ENCODE results near the gene WASF3.
"Not testable (repeated sequence)": the region's sequence is repeated elsewhere in the genome, so short reads cannot be mapped to it uniquely, and the experiment has no call there.

The WASF3 gene

DNA sequence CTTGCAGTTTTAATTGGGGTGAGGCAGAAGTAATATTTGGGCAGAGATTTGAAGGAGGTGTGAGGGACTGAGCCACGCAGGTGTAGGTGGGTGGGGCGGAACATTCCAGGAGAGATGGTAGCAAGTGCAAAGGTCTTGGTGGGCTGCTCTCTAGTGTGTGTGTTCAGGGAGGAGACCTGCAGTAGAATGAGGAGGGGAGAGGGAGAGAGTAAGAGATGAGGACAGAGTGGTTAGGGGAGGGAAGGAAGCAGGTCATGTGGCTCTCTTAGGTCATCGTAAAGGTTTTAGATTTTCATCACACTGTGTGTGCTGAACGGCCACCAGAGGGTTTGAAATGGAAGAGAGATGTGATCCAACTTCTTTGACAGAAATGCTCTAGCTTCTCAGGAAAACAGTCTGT is 33.5 kb downstream of the WASF3 start:
- no peak for DNase-seq (ENCODE audit: low spot score)

DNA sequence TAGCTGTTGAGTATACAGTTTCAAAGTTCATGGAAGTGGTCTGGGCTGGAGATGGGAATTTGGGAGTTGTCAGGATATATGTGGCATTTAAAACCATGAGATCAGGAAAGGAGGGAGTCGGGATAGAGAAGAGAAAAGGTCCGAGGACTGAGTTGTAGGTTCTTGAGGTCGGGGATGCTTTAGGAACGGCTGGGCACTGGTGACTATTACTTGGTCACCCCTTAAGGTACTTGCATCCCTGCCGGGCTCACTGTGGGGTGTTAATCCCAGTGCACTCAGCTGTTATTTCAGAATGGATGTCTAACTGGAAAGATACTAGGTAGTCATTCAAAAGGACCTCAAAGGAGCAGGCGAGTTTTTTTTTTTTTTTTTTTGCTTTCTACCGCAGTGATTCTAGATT is 34.2 kb downstream of the WASF3 start:
- DNase-seq (ENCODE audit: low spot score): no peak

DNA sequence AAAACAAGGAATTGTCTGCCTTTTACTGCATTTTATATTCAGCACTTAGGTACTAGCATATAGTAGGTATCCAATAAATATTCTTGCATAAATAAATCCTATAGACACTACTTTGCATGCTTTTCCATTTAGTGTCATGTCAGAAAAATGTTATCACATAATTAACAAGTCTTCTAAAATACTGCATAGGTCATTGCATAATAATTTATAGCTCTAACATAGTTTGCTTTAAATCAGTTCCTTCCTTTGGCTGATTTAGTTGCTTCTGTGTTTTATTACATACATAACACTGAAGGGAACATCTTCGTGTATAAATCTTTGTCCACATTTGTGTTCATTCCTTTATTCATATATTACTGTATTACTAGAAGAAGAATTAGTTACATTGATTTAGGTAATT is 36.2 kb downstream of the WASF3 start:
- DNase-seq (ENCODE audit: low spot score): no peak

DNA sequence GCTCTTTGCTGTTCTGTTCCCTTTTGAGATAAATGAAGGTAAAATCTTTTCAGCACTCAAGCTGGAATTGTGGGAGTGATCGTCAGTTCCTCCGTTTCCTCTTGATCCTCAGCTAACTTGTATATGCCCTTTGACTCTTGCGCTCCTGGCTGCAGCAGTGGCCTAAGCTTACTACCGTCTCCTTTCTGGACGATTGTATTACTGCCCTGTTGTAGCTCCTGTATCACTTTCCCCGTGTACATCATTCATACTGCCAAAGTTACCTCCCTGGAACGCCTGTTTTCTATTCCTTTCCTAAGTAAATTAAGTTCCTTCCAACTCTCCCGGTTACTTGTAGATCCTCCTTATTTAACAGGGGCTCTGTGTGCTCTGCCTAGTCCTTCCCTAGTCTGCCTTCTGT is 36.9 kb downstream of the WASF3 start:
- DNase-seq (ENCODE audit: low spot score): no peak

DNA sequence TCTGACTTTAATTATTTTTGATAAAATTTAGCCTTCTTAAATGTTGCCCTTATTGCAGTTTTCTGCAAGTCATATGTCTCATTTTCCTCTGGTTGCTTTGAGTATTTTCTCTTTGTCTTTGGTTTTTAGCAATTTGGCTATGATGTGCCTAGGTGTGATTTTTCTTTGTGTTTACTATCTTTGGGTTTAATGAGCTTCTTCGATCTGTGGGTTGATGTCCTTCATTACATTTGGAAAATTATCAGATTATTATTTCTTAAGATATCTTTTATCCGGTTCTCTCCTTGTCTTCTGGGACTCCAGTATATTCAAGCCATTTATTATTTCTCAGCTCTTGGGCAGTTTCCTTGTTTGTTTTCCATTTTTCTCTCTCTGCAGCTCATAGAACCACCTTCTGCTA is 39.0 kb downstream of the WASF3 start:
- no peak for DNase-seq (ENCODE audit: low spot score)

DNA sequence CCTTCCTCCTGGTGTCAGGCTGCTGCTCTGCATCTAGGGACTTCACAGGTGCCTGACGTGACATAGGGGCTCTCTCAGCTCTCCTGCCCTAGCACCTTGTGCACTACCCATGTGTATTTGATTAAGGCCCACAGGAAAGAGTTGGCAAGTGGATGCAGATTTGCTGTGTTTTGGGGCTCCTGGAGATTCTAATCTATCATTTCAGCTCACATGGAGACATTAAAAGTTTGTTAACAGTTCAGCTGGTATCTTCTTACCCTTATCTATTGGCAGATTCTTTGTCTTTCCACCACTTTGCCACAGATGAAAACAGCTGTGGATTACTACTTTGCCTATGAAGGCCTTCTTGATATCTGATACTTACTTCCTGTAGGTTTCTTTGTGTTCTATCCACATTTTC is 41.9 kb downstream of the WASF3 start:
- DNase-seq (ENCODE audit: low spot score): no peak

DNA sequence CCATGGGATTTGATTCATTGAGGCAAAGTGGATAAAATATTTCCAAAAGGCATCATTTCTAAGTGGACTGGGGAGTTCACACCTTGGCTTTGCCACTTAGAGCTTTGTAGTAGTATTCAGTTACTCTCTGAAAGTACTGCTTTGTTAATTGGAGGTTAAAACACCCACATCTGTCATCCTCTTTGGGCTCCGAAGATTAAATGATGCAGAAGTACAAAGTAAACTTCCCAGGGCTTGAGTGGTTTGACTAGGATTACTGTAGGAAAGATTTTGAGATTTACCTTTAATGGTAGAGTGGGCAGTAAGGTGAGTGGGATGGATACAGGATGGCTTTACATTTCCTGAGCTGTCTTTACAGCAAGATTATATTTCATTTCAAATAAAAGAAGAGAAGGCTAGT is 42.4 kb downstream of the WASF3 start:
- no peak for DNase-seq (ENCODE audit: low spot score)

DNA sequence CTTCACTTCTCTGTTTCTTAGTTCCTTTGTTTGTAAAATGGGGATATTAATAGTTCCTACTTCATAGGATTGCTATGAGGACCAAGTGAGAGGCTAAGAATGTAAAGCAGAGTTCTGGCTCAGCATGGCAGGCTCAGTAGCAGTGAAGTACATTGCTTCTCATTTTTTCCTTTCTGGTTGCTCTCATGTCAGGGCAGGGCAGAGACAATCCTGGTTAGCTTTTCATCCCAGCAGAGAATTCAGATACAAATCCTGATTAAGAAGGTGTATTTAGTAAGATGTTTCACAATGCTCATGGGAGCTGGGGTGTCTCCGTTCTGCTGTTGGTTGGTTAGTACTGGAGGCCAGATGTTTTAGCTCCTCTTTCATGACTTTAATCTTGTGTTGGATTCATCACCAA is 42.9 kb downstream of the WASF3 start:
- no peak for DNase-seq (ENCODE audit: low spot score)

DNA sequence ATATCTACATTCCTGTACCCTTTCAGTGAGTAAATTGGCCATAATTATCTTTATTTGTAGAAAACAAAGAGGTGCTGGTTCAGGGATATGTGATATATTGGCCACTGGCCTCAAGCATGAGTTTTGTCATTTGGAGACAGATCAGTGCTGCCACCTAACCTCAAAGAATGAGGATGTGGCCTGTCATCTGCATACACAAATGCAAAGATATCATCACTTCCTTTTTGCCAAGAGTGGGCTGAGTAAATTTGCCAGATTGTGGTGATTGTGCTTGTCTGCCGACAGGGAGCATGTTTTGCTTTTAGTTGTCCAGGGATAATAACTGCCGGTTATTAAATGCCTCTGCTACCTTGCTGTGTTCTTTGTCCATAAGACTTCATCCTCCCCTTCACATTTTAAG is 44.2 kb downstream of the WASF3 start:
- DNase-seq (ENCODE audit: low spot score): peak; percentile 14

DNA sequence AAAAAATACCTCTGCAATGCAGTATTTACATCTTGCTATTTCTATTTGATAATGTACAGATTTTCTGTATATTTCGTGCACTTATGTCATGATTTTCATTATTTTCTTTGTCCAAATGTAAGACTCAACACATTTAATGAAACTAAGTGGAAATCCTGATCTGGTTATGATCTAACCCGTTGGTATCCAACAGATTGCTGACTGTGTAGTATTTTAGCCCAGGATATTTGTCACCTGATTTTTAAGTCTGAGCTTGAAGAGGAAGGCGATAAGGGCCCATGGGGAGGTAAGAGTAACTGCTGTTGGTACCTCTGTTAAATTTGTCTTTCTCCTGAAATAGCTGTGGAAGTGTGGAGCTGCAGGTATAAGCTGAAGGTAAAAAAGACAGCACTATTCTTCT is 45.3 kb downstream of the WASF3 start:
- no peak for DNase-seq (ENCODE audit: low spot score)

DNA sequence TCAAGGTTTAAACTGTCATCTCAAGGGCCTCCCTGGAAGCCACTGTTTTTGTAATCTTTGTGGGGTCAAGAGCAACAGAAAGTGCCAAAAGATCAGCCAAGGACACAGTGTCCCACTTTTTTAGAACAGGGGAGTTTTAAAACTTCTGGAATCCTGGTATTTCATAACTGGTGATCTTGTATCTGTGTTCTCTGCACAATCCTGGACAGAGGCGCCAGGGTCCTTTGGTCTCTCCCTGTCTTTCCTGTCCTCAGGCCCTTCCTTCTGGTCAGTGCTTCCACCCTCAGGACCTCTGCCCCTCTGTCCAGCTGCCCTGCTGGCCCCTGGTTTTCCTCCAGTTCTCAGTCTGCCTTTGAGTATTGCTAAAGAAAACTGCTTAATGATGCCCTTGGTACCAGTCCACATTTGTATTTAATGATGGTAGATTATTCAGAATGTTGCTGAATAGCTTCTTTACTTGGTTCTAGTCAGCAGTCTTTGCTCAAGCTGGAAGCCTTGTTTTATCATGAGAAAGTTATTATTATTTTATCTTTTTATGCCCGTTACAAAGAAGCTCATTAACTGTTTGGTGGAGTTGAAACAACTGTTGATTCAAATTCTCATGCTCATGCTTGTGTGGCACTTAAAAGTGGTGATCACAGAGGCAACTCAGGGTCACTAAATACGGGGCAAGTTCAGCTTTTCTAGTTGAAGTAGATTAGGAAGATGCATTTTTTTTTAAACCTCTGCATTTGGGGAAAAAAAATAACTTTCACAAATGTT is 47.5 kb downstream of the WASF3 start:
- no peak for DNase-seq (ENCODE audit: low spot score)

DNA sequence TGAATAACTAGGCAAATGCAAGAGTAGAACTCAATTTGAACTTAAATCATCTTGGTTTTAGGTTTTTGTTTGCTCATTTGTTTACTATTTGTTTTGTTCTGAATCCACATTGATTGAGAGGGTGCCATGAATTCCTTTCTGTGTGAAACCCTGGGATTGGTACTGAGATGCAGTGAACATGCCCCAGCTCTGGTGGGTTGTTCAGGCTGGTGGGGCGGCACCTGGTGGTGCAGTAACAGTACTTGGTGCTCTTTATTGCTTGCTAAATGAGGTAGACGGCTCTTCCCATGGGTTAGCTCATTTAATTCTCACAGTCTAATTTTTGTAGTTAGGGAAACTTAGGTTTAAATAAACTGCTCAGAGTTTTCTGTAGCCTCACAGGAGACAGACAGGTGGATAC is 48.4 kb downstream of the WASF3 start:
- DNase-seq (ENCODE audit: low spot score): no peak

DNA sequence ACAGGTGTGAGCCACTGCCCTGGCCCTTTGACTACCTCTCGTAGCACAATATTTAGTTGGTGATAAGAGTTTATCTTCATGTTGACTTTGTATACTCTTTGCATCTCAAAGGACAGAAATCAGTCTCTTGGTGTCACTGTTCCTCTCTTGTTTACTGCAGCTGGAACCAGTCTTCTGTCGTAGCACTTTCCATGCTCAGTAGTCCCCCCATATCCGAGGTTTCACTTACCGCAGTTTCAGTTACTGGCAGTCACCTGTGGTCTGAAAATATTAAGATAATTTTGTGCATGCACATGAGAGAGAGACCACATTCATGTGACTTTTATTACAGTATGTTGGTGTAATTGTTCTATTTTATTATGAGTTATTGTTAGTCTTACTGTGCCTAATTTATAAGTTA is 49.1 kb downstream of the WASF3 start:
- DNase-seq (ENCODE audit: low spot score): no peak

DNA sequence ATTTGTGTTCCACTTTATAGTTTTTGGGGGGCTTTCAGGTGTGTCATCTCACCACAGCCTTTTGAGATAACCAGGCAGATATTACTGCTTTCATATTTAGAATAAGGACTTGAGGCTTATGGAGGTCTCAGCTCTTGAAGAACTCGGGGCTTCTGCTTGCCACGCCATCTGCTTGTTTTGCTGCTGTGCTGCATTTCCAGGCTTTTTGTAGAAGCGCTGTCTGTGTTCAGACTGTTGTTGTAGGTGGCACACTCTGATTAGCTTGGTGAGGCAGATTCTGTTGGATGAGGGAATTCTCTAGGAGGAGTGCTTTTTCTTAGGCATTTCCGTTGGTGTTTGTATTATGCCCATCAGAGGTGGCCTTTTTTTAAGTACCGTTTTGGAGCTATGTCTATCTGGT is 57.2 kb downstream of the WASF3 start:
- no peak for DNase-seq (ENCODE audit: low spot score)

DNA sequence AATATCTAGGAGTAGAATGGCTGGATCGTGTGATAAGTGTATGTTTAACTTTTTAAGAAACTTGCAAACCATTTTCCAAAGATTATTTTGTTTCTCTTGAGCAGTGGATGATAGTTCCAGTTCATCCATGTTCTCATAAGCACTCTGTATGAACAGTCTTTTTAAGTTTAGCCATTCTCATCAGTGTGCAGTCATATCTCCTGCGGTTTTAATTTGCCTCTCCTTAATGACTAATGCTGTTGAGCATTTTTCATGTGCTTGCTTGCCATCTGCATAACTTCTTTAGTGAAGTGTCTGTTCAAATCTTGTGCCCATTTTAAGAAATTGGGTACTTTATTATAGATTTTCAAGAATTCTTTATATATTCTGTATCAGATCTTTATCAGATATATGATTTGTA is 58.6 kb downstream of the WASF3 start:
- peak; percentile 20 for DNase-seq (ENCODE audit: low spot score)

DNA sequence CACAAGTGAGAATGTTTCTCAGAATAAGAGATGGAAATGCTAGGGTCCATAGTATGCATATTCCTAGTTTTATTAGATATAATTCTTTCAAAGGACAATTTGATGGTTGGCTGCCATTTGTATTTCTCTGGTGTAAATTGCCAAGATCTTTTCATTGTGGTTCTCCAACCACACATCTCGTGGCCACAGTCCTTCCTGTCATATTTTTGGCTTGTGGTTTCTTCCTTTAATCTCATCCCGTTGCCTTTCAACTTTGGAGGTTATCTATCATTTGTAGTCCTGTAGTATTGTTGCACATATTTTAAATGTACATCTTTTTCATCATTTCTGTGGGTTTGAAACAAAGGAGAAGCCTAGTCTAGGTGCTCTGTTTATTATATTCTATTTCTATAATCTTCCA is 61.2 kb downstream of the WASF3 start:
- DNase-seq (ENCODE audit: low spot score): no peak

DNA sequence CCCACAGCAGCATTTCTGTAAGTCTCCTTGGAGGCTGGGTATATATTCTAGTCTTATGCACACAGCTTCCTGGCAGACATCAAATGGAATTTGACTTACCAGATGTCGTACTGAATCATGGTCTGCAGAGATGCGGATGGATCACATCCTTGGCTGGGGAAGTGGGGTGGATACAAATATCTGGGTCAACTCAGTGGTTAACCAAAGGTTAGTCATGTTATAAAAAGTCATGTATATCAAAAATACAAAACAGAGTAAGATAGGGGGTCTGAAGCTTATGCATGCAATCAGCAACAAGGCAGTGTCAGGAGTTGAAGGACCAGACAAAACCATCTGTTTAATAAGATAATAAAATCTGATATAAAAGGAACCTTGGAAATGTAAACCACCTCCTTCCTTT is 61.9 kb downstream of the WASF3 start:
- peak; percentile 58 for DNase-seq (ENCODE audit: low spot score)

DNA sequence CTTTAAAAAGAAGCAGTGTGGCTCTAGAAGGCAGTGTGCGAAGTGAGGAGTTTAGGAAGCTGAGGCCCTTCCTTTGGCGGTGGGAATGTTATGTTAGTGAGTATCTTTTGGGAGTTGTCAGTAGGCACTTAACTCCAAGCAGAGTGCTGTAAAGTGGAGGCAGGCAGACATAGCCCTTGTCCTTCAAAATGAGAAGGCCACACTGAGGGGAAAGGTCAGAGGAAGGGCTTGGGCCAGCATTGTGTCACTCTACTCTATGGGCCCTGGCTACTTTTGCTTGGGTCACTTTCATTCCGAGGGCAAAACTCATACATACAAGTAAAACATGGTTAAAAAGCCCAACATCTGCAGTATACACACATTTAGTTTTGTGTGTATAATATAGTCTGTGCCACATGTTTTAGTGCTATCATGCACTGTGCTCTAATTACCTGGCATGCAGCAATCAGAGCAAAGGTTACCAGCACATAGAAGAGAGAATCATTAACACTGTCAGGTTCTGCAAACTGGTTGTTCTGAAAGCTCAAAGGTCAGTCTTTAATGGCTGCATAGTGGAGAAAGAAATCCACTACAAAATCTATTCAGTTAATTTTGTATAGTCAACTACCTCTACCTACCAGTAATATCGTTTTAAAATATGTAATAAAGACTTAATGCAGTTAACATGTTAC is 64.4 kb downstream of the WASF3 start:
- DNase-seq (ENCODE audit: low spot score): no peak

DNA sequence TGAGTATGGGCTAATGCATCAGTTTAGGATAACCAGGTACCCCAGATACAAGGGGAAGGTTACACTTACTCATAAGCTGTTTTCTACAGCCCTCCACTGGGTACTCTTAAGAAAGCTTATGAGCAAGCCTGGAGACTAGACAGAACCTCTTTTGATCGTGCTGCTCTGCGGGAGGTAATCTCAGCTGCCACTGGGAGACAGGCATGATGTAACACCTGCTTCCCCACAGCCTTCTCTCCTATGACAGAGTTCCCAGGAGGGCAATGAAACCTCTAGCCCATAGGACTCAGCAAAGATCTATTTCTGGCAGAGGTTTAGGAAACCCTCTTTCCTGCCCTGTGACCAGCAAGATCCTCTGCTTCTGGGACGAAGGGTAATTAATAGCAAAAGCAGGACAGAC is 65.6 kb downstream of the WASF3 start:
- DNase-seq (ENCODE audit: low spot score): no peak

DNA sequence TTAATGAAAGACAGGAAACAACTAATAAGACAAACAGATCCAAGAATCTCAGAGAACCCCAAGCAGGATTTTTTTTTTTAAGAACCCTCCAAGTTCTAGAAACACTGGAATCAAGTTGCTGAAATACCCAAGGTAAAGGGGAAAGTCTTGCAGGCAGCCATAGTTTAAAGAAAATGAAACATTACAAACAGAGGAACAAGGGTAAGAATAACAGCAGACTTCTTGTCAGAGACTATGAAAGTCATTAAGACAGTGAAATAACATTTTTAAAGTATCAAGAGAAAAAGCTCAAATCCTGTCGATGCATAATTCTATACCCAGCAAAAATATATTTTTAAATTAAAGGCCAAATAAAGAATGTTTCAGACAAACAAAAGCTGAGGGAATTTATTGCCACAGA is 67.1 kb downstream of the WASF3 start:
- DNase-seq (ENCODE audit: low spot score): no peak

DNA sequence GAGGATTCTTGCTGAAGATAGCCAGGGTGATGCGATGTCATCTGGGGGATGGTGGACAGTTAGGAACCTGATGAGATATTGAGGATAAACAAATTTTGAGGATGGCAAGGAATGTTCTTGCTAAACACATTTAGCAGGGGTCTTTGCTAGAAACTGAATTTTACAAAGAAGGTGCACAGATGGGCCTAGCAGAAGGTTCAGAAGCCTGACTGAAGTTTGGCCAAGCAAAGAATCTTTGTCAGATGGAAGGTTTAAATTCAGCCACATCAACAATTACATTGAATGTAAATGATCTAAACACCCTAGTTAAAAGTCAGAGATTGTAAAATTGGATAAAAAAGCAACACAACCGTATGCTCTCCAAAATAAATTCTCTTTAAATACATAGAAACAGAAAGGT is 68.8 kb downstream of the WASF3 start:
- DNase-seq (ENCODE audit: low spot score): no peak

DNA sequence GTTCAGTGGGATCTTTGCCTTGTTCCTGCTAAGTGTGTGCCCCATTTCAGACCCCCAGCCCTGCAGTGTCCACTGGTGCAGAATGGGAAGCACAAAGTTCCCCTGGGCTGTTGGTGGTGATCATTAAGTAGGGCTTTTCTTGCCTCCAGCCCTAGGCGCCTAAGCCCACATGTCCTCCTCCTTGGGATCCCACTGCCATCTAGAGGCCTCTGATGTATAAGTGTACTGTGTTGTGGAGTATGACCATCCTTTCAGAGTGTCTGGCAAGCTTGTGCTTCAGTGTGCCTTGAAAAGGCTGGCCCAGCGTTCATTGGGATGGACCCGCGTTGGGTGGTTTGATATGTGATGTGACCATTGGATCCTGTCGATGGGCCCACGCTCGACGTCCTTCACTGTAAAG is 71.2 kb downstream of the WASF3 start:
- DNase-seq (ENCODE audit: low spot score): peak; percentile 27

DNA sequence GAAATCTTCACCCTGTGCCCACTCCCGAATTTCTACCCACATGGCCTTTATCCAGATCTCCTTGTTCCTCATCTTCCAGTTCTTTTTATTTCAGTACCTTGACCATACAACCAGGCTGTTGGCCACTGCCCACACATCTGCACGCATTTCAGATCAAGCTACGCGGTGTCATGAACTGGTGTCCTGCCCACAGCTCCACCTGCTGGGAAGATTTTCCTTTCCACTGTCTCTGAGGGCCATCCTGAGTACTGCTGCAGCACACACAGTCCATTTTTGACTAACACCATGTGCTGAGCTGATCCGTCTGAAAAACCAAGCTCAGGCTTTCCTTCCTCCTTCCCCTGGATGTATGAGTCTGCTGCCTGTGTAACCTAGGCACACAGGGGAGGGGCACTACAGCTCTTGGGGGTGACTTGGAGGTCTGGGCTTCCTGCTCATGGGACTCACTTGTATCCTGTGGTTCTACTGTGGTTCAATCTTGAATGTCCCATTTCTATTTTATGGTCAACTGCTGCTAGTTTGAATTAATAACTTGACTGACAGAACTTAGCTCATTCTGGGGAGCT is 71.9 kb downstream of the WASF3 start:
- no peak for DNase-seq (ENCODE audit: low spot score)

DNA sequence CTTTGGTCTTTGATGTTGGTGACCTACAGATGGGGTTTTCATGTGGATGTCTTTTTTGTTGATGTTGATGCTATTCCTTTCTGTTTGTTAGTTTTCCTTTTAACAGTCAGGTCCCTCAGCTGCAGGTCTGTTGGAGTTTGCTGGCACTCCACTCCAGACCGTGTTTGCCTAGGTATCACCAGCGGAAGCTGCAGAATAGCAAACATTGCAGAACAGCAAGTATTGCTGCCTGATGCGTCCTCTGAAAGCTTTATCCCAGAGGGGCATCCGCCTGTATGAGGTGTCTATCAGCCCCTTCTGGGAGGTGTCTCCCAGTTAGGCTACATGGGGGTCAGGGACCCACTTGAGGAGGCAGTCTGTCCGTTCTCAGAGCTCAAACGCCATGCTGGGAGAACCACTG is 78.2 kb downstream of the WASF3 start:
- DNase-seq (ENCODE audit: low spot score): not testable (repeated sequence)

Data from AG08396 (cell line).